Testis (tissue), 2 donors: ENCODE measurements around the gene CA10.

Experiments
- POLR2A ChIP-seq: fragments of 450-650 bp; IDR thresholded peaks from one replicate; pipeline ENCODE4 v1.6.1; 2017; ENCODE audit warnings: antibody characterized with exemption, mild to moderate bottlenecking, moderate library complexity
- TF ChIP-seq, protein P1 (sequence below), 3 experiments: fragments of 450-650 bp in 2 of 3; fragments of 200-600 bp in 1 of 3; sonication (generic) in 1 of 3; IDR thresholded peaks; one replicate each; pipeline ENCODE4 v1.5.1; 2016 to 2019; ENCODE audit warnings: antibody characterized with exemption in 3 of 3, mild to moderate bottlenecking in 2 of 3, moderate library complexity in 1 of 3

DNA sequence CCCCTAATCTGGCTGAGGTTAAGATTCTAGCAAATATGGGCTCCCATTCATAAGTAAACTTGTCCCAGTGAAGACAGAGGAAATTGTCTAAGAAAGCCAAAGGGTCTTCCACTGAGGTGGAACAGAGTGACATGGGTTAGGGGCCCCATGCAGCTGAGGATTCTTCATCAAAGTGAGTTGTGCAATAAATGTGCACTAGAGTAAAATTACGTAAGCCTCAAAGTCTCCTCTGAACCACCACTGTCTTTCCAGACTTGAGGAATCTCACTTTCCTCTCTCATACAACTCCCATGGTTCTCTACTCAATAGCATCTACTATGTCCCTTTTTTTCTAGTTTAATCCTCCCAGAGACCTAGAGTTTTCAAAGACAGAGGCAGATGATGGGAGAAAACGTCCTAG is 132.4 kb downstream of the CA10 start:
- TF ChIP-seq, protein P1, sequence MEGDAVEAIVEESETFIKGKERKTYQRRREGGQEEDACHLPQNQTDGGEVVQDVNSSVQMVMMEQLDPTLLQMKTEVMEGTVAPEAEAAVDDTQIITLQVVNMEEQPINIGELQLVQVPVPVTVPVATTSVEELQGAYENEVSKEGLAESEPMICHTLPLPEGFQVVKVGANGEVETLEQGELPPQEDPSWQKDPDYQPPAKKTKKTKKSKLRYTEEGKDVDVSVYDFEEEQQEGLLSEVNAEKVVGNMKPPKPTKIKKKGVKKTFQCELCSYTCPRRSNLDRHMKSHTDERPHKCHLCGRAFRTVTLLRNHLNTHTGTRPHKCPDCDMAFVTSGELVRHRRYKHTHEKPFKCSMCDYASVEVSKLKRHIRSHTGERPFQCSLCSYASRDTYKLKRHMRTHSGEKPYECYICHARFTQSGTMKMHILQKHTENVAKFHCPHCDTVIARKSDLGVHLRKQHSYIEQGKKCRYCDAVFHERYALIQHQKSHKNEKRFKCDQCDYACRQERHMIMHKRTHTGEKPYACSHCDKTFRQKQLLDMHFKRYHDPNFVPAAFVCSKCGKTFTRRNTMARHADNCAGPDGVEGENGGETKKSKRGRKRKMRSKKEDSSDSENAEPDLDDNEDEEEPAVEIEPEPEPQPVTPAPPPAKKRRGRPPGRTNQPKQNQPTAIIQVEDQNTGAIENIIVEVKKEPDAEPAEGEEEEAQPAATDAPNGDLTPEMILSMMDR (IDR thresholded peaks at IDR 0.05): no peak
- no peak for TF ChIP-seq POLR2A
